HG03097 (cell line): ENCODE results near the gene COMTD1.
"Not testable (repeated sequence)": the region's sequence is repeated elsewhere in the genome, so short reads cannot be mapped to it uniquely, and the experiment has no call there.

Experiments used
- ATAC-seq: cut with Tn5 transposase; IDR thresholded peaks from one replicate; pipeline ENCODE4 v1.9.1; 2021; ENCODE audit not compliant: unreplicated experiment, low FRiP score

The COMTD1 gene

GRCh38 chr10:75197066-75197465 is 38.7 kb downstream of the COMTD1 start:
- no peak for ATAC-seq

GRCh38 chr10:75195035-75195763 is 40.6 kb downstream of the COMTD1 start:
- ATAC-seq: no peak

GRCh38 chr10:75194625-75195024 is 41.1 kb downstream of the COMTD1 start:
- ATAC-seq: not testable (repeated sequence)

DNA sequence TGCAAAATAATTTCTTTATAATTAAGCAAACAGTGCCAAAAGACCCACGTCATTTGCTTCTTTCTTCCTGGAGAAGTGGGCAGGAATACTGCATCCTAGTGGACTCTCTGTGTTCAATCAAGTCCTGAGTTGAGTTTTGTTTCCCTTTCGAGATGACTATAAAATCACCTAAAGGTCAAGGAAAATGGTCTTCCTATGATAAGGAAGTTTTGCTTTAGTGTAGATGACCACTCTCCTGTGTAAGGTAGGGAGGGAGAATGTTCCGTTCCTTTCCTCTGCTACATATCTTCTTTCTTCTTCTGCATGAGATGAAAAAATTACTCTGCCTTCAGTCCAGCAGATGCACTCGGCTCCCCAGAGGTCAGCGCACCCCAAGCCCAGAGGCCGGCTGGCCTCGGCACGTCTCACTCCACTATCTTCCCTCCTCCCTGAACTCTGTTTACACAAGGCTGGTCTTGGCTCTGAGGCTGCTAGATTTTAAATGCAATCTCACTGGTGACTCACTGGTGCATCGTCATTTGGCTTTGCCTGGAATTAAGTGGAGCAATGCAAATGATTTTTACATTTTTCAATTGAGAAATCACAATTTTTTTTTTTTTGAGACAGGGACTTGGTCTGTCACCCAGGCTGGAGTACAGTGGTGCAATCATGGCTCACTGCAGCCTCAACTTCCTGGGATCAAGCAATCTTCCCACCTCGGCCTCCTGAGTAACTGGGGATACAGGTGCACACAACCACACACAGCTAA is 43.8 kb downstream of the COMTD1 start:
- ATAC-seq: no peak

GRCh38 chr10:75189266-75190096 is 46.3 kb downstream of the COMTD1 start:
- no peak for ATAC-seq

DNA sequence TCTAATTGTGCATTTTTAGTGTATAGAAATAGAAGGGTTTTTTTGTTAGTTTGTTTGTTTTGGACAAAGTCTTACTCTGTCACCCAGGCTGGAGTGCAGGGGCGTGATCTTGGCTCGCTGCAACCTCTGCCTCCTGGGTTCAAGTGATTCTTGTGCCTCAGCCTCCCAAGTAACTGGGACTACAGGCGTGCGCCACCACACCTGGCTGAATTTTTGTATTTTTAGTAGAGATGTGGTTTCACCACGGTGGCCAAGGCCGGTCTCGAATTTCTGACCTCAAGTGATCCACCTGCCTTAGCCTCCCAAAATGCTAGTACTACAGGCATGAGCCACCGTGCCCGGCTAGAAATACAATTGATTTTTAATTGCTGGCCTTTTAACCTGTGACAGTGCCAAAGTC is 47.2 kb downstream of the COMTD1 start:
- ATAC-seq: not testable (repeated sequence)

DNA sequence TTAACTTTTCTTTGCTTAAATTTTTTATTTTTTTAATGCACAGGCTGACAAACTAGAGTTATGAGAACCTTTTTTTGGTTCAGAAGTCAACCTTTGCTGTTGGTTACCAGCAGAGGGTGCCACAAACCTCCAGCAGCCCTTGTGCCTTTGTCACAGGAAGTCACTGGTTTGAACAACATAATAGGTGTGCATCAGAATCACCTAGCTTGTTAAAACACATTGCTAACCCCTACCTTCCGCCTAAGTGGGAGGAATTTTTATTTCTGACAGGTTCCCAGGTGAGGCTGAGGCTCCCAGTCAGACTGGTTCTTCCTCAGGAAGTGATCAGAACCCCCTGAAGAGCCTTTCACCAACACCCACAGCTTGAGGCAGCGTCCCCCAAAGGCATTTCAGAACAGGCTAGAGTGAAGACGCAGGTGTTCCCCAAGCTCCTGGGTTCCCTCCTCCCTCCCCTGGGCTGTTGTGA is 47.8 kb downstream of the COMTD1 start:
- no peak for ATAC-seq

DNA sequence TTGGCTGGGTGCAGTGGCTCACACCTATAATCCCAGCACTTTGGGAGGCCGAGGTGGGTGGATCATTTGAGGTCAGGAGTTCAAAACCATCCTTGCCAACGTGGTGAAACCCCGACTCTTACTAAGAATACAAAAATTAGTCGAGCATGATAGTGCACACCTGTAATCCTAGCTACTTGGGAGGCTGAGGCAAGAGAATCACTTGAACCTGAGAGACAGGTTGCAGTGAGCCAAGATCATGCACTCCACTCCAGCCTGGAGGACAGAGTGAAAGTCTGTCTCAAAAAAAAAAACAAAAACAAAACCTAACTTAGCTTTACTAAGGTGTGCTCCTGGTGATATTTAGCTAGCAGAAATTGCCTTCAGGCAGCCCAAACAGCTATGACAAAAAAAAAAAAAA is 49.4 kb downstream of the COMTD1 start:
- no peak for ATAC-seq
